Aorta (tissue), 5 donors: ENCODE data around the gene PRICKLE2. TPM values are rescaled to one million over a fixed set of nuclear protein-coding genes. Genes with fewer than 3 reads are reported as not detected.

Experiments used
- ATAC-seq: fragments of 200-7000 bp; cut with Tn5 transposase; one replicate; pipeline ENCODE4 v1.9.1; 2022; ENCODE audit warnings: moderate library complexity; ENCODE audit not compliant: low FRiP score
- DNase-seq, 2 donors: peaks; one replicate each; pipeline ENCODE4 v3.0.0-alpha.2; 2020
- H3K27ac ChIP-seq, 2 donors: one replicate each; pipeline ENCODE4 v1.5.1; 2013; ENCODE audit warnings: low read length in 2 of 2, mild to moderate bottlenecking in 2 of 2, moderate library complexity in 2 of 2, control low read depth in 1 of 2, inconsistent platforms in 1 of 2, low read depth in 1 of 2
- H3K27me3 ChIP-seq, 2 donors: one replicate each; pipeline ENCODE4 v1.6.1; 2013; ENCODE audit warnings: control low read depth in 1 of 2, low read length in 1 of 2, mild to moderate bottlenecking in 1 of 2, moderate library complexity in 1 of 2; ENCODE audit not compliant: insufficient read depth in 2 of 2, control insufficient read depth in 1 of 2
- H3K36me3 ChIP-seq, 2 donors: one replicate each; pipeline ENCODE4 v1.6.1; 2013; ENCODE audit warnings: control low read depth in 1 of 2, low read length in 1 of 2, mild to moderate bottlenecking in 1 of 2; ENCODE audit not compliant: insufficient read depth in 2 of 2, control insufficient read depth in 1 of 2
- H3K4me1 ChIP-seq, 2 donors: one replicate each; pipeline ENCODE4 v1.6.1; 2013; ENCODE audit warnings: low read length in 2 of 2, control low read depth in 1 of 2, mild to moderate bottlenecking in 1 of 2, moderate library complexity in 1 of 2; ENCODE audit not compliant: insufficient read depth in 2 of 2, control insufficient read depth in 1 of 2
- H3K4me3 ChIP-seq, 2 donors: one replicate each; pipeline ENCODE4 v1.5.1; 2013; ENCODE audit warnings: low read length in 2 of 2, control low read depth in 1 of 2, mild to moderate bottlenecking in 1 of 2
- H3K9me3 ChIP-seq: one replicate; pipeline ENCODE4 v1.6.1; 2013; ENCODE audit warnings: mild to moderate bottlenecking, low read length; ENCODE audit not compliant: control insufficient read depth
- WGBS, 2 donors: extraction: QIAGEN DNeasy Blood & Tissue Kit; methylation state at CpG; one replicate each; pipeline ENCODE4 v1.1.7; 2013; 5-methylcytosine and 5-hydroxymethylcytosine counted together
- intact Hi-C, 2 donors: fragments of 100-400 bp; cut with DNase I; formaldehyde crosslinking; loops; one replicate each; pipeline versions ENCODE4 v1.14.2 to v1.15.0; 2022
- polyA plus RNA-seq, 2 donors: library from polyadenylated mRNA; stranded (reverse); fragments of 200-250 nt; gene quantifications; one replicate each; pipeline ENCODE4 v1.2.3, GENCODE V29; 2013
- total RNA-seq, 2 donors: library from RNA; stranded (reverse); fragmentation: NEBNext Ultra II Directional; extraction: Animal tissue kit (Norgen Biotek cat#: 25700); gene quantifications; one replicate each; pipeline ENCODE4 v1.2.1, GENCODE V29; 2021
- donor health status: healthy with polysubstance abuse.
- donor health status: Bipolar disorder and iron deficiency.
- donor health status: DM: no; HTN: no; CAD: no.
- donor health status: DM: no; HTN: no; CAD: no.
- donor health status: DM: yes; HTN: yes; CAD: no.

The PRICKLE2 gene
- total and polyA plus RNA-seq, 4 donors = 2.1 to 42.1 (median 13.9) TPM

- H3K27ac ChIP-seq = no peak overlapping the region
- no peaks in the 10 kb centered on the region for H3K27me3 ChIP-seq
- H3K9me3 ChIP-seq = no peaks in the 10 kb centered on the region
- ATAC-seq (no peak), DNase-seq (no peak)
- H3K36me3 ChIP-seq = peaks cover under 1 to 2% of the 10 kb centered on the region in 2 donors
- intact Hi-C loops = no loop called here
- H3K4me1 ChIP-seq = peaks cover 0 to 1% of the 10 kb centered on the region in 2 donors
- H3K4me3 ChIP-seq = no peak overlapping the region
- 44 to 56% methylated on average over 2 of the region's 2 CpGs for WGBS, 2 donors
Measured at GRCh38 chr3:64133272-64133671, 92.0 kb downstream of the PRICKLE2 start.

DNA sequence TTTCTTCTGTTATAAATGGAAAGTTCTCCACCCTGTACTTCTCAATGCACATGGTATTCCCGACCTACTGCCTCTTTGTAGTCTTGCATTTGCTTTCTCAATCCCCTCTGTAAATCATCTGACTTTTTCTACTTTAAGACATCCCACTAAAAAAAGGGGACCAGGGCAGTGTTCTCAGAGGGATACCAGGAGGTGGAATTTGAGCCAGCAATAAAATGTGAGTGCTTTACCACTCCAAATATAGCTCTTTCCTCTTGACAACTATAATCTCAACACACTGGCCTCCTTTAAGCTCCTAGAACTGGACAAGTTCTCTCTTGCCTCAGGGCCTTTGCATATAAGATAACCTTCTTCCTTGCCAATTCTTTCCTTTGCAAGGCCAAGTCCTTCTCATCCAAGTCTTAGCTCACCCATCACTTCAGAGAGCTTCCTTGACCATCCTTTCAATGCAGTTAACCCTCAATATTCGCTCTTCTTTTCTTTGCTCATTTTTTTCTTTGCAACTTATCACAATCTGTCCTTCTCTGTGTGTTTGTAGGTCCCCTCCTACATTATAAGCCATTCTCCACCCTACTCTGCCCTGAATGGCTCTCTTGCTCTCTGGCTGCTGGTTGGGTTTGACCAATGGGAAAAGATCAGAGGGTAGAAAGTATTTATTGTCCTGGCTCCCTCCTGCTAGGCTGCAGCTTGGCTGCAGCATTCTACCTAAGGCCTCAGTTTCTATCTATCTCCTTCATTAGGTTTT lies 93.4 kb downstream of the PRICKLE2 start:
- Histone ChIP-seq H3K4me3 (no peak overlapping the region), H3K4me1 (peaks cover 0 to 1% of the 10 kb centered on the region in 2 donors), H3K9me3 (no peaks in the 10 kb centered on the region), H3K36me3 (peaks cover 0 to 2% of the 10 kb centered on the region in 2 donors), H3K27me3 (no peaks in the 10 kb centered on the region), H3K27ac (no peak overlapping the region)
- intact Hi-C loops = no loop called here
- DNase-seq (no peak), ATAC-seq (no peak)
- WGBS, 2 donors = 76 to 79% methylated on average over 2 of the region's 2 CpGs

DNA sequence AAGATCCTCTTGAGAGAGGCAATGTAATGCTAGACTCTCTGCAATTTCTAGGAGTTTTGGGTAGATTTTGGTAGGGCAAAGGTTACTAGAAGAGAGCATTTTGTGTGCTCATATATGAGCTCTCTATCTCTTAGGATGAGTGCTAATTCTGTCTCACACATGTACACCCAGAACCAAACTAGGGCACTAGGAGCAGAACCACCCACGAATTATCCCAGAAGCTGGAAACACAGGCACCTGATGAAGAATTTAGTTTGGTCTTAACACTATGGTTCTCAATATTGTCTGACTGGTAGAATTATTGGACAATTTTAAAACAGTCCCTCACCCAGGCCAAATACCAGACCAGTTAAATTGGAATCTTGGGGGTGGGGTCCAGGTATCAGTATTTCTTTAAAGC lies 94.8 kb downstream of the PRICKLE2 start:
- no peaks in the 10 kb centered on the region for H3K9me3 ChIP-seq
- intact Hi-C loops = no loop called here
- DNase-seq = no peak
- no peak overlapping the region for H3K4me3 ChIP-seq
- H3K36me3 ChIP-seq = peaks cover 0 to 2% of the 10 kb centered on the region in 2 donors
- H3K4me1 ChIP-seq = peaks cover 0 to 1% of the 10 kb centered on the region in 2 donors
- ATAC-seq = no peak
- H3K27me3 ChIP-seq = no peaks in the 10 kb centered on the region
- H3K27ac ChIP-seq = no peak overlapping the region
- WGBS, 2 donors = 94 to 98% methylated on average over 1 of the region's 1 CpG

GRCh38 chr3:64129581-64129980 lies 95.7 kb downstream of the PRICKLE2 start:
- no peak overlapping the region for H3K27ac ChIP-seq
- DNase-seq = no peak
- peaks cover 0 to 1% of the 10 kb centered on the region in 2 donors for H3K4me1 ChIP-seq
- no peaks in the 10 kb centered on the region for H3K27me3 ChIP-seq
- intact Hi-C loops = no loop called here
- H3K4me3 ChIP-seq = no peak overlapping the region
- H3K9me3 ChIP-seq = no peaks in the 10 kb centered on the region
- ATAC-seq = no peak
- 77 to 79% methylated on average over 2 of the region's 2 CpGs for WGBS, 2 donors
- peaks cover 0 to 2% of the 10 kb centered on the region in 2 donors for H3K36me3 ChIP-seq

- 63 to 65% methylated on average over 4 of the region's 4 CpGs for WGBS, 2 donors
- Histone ChIP-seq H3K4me3 (no peak overlapping the region), H3K27me3 (no peaks in the 10 kb centered on the region), H3K36me3 (peaks cover 0 to 2% of the 10 kb centered on the region in 2 donors), H3K9me3 (no peaks in the 10 kb centered on the region), H3K4me1 (peaks cover 0 to 1% of the 10 kb centered on the region in 2 donors), H3K27ac (no peak overlapping the region)
- DNase-seq (no peak), ATAC-seq (no peak)
- intact Hi-C loops = no loop called here
Measured at GRCh38 chr3:64129106-64129505, 96.2 kb downstream of the PRICKLE2 start.

- H3K4me3 ChIP-seq = no peak overlapping the region
- 39 to 41% methylated on average over 2 of the region's 2 CpGs for WGBS, 2 donors
- ATAC-seq (no peak), DNase-seq (no peak)
- no peak overlapping the region for H3K27ac ChIP-seq
- intact Hi-C loops = no loop called here
- H3K9me3 ChIP-seq = no peaks in the 10 kb centered on the region
- H3K36me3 ChIP-seq = peaks cover 0 to 2% of the 10 kb centered on the region in 2 donors
- no peaks in the 10 kb centered on the region for H3K4me1 ChIP-seq
- H3K27me3 ChIP-seq = no peaks in the 10 kb centered on the region
Measured at GRCh38 chr3:64125561-64125960, 99.7 kb downstream of the PRICKLE2 start.

DNA sequence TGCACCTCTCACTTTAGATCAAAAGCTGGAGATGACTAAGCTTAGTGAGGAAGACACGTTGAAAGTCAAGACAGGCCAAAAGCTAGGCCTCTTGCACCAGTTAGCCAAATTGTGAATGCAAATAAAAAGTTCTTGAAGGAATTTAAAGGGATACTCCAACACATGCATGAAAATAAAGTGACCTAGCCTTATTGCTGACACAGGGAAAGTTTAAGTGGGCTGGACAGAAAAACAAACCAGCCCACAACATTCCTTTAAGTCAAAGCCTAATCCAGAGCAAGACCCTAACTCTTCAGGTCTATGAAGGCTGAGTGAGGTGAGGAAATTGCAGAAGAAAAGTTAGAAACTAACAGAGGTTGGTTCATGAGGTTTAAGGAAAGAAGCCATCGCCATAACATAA lies 101.3 kb downstream of the PRICKLE2 start:
- H3K9me3 ChIP-seq = no peaks in the 10 kb centered on the region
- intact Hi-C loops = no loop called here
- H3K4me3 ChIP-seq = no peak overlapping the region
- peaks cover 0 to 2% of the 10 kb centered on the region in 2 donors for H3K36me3 ChIP-seq
- ATAC-seq (no peak), DNase-seq (no peak)
- H3K27me3 ChIP-seq = no peaks in the 10 kb centered on the region
- H3K4me1 ChIP-seq = no peaks in the 10 kb centered on the region
- no peak overlapping the region for H3K27ac ChIP-seq
- WGBS, 2 donors = 86 to 91% methylated on average over 2 of the region's 2 CpGs

DNA sequence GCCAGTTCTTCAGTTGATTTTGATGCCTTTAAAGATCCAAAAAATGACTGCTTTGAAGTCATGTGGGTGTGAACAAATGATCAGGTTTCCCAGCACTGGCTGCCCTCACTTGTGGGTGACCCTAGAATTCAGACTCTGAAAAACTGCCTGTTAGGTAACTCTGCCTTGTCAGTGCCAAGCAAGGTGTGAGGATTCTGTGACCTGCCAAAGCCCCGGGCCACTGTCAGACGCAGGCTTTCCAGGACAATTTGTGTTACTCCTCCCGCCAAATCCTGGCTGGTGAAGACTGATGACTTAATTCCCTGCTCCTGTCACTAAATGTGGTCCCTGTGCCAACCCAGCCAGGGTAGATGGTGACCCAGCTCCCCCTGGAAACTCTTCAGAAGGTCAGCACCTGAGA lies 102.8 kb downstream of the PRICKLE2 start:
- no peak overlapping the region for H3K27ac ChIP-seq
- no peaks in the 10 kb centered on the region for H3K9me3 ChIP-seq
- DNase-seq = no peak
- no peak overlapping the region for H3K4me3 ChIP-seq
- peaks cover 0 to under 1% of the 10 kb centered on the region in 2 donors for H3K36me3 ChIP-seq
- 69 to 79% methylated on average over 3 of the region's 3 CpGs for WGBS, 2 donors
- H3K4me1 ChIP-seq = no peaks in the 10 kb centered on the region
- ATAC-seq = no peak
- intact Hi-C loops = no loop called here
- H3K27me3 ChIP-seq = no peaks in the 10 kb centered on the region

DNA sequence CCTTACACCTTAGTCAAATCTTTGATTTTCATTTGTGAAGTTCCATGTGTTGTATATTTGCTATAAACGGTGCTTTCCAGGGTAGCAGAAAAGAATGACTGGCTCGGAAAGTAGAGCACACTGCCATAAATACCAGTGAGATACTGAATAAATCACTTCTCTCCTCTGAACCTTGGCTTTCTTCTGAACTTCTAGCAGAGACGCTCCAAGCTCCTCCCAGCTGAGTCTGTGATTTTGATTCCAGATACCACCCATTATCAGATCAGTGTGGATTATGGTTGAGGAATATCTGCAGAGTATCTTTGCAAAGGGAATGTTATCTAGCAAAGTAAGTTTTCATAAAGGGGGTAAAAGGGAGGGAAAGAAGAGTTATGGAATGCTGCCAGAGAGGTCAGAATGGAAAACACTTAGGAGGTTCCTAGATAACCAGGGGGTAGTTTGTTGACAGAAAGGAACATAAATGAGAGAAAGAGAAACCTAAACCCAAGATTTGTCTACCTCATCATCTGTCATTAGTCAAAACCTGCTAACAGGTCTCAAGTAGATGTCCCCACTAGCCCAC lies 103.4 kb downstream of the PRICKLE2 start:
- no peaks in the 10 kb centered on the region for H3K9me3 ChIP-seq
- no peaks in the 10 kb centered on the region for H3K27me3 ChIP-seq
- H3K27ac ChIP-seq = no peak overlapping the region
- DNase-seq = no peak
- no peaks in the 10 kb centered on the region for H3K4me1 ChIP-seq
- WGBS, 2 donors = 5% methylated on average over 3 of the region's 3 CpGs
- H3K36me3 ChIP-seq = no peaks in the 10 kb centered on the region
- no peak overlapping the region for H3K4me3 ChIP-seq
- intact Hi-C loops = no loop called here
- ATAC-seq = peak; percentile 57
